Activated CD8-positive, alpha-beta memory T cell treated with anti-CD3 and anti-CD28 coated beads, Interleukin-2, amount 10 ng/mL, durations not matched to agents 7 days and 5 days (primary cell): Measurements from ENCODE around the gene RBM10. TPM values are rescaled to one million over a fixed set of nuclear protein-coding genes. Genes with fewer than 3 reads are reported as not detected.
A peak's percentile ranks its signal among the peaks of the same experiment; 100 is the strongest.

Experiments used
- ATAC-seq: fragments of 150-1000 bp; cut with Tn5 transposase; one replicate; pipeline ENCODE4 v1.10.0; 2021; ENCODE audit warnings: moderate library complexity
- CTCF ChIA-PET: fragments of 350-600 bp; sonication (Branson Sonifier 250); formaldehyde crosslinking; loops from one replicate; lab custom pipeline; 2021; ENCODE audit warnings: antibody characterized with exemption; lab: Charles Lee
- DNase-seq: peaks from one replicate; pipeline ENCODE4 v3.0.0-alpha.2; 2020
- H3K27ac Mint-ChIP-seq: one replicate; pipeline ENCODE4 v1.8.0; 2021; ENCODE audit warnings: mild to moderate bottlenecking, mixed read lengths
- H3K27me3 Mint-ChIP-seq: one replicate; pipeline ENCODE4 v1.8.0; 2021; ENCODE audit warnings: mixed read lengths
- H3K36me3 Mint-ChIP-seq: one replicate; pipeline ENCODE4 v1.8.0; 2021; ENCODE audit warnings: mild to moderate bottlenecking, mixed read lengths
- H3K4me1 Mint-ChIP-seq: one replicate; pipeline ENCODE4 v1.8.0; 2021; ENCODE audit warnings: mixed read lengths
- H3K4me3 Mint-ChIP-seq: one replicate; pipeline ENCODE4 v1.8.0; 2021; ENCODE audit warnings: mild to moderate bottlenecking, moderate library complexity, mixed read lengths
- H3K9me3 Mint-ChIP-seq: one replicate; pipeline ENCODE4 v1.8.0; 2022; ENCODE audit warnings: low read depth, mixed read lengths
- total RNA-seq, 2 experiments: library from RNA; stranded (reverse); gene quantifications; one replicate each; pipeline ENCODE4 v1.2.3, GENCODE V29; 2021

RBM10 gene
- total RNA-seq, 2 experiments from 2014 or later, result 64.9 to 65.6 TPM

DNA sequence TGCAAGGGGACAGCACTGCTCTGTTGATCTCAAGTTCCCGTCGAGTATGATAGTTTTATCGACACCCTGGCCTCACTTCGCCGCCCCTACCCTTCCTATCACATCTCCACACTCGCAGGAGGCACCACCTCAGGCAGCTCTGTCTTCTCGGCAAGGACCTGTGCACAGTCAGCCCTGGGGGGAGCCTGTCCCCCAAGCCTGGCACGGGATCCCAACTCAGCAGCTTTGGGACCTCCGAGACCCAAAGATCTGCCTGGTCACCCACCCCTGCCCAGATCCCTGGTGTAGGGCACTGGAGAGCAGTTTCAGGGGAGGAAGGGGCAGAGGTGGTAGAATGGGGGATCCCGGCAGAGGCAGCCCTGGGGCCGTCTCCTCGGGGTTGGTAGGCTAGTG is 30.6 kb downstream of the RBM10 start:
- DNase-seq, result no peak
- Mint-ChIP-seq H3K36me3 (peaks cover 19% of the 10 kb centered on the region), H3K4me3 (no peak overlapping the region), H3K4me1 (peaks cover 11% of the 10 kb centered on the region), H3K27ac (no peak overlapping the region), H3K9me3 (no peaks in the 10 kb centered on the region), H3K27me3 (no peaks in the 10 kb centered on the region)
- CTCF ChIA-PET, result no interaction called here
- no peak for ATAC-seq

DNA sequence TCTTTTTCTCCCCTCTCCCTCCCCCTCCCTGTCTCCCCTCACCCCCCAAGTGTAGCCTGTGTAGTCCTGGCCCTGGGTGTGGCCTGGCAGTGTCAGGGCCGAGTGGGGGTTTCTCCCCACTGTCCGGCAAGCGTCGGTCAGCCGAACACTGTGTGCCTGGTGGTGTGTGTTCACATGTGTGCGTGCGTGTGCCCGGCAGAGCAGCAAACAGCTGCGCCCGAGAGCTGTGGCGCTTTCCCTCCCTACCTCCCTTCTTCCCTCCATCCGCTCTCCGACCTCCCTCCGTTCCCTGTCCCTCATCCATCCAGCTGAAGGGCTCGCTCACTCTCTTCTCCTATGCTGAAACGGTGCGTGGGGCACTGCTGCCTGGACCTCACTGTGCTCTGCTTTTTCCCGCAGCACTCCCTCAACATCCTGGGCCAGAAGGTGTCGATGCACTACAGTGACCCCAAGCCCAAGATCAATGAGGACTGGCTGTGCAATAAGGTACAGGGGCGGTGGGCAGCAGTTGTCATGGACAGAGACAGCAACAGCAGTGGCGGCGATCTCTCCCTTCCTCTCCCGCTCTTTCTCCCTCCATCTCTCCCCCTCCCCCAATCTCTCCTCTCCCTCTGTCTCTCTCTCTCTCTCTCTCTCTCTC is 31.2 kb downstream of the RBM10 start:
- Mint-ChIP-seq H3K4me1 (peaks cover 11% of the 10 kb centered on the region), H3K27ac (no peak overlapping the region), H3K36me3 (peaks cover 21% of the 10 kb centered on the region), H3K27me3 (no peaks in the 10 kb centered on the region), H3K4me3 (no peak overlapping the region), H3K9me3 (no peaks in the 10 kb centered on the region)
- CTCF ChIA-PET, result no interaction called here
- DNase-seq (no peak), ATAC-seq (no peak)

DNA sequence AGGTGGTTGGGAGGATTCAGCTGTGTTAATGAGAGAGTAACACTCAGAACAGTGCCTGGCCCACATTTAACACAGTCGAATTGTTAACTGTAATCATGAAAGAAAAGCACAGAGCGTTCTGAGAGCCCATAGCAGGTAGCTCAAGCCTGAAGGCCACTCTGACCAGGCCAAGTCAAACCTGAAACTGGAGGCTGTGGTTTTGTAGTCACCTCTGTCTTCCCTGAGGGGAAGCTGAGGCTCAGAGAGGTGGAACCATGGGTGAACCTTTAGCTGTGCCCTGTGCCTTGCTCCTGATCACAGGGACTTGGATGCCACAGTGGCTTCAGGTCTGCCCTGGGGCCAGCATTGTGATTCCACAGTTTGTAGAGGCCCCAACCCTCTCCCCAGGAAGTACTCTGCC is 32.1 kb downstream of the RBM10 start:
- peaks cover 11% of the 10 kb centered on the region for H3K4me1 Mint-ChIP-seq
- H3K27ac Mint-ChIP-seq, result no peak overlapping the region
- peaks cover 21% of the 10 kb centered on the region for H3K36me3 Mint-ChIP-seq
- H3K9me3 Mint-ChIP-seq, result no peaks in the 10 kb centered on the region
- H3K4me3 Mint-ChIP-seq, result no peak overlapping the region
- no peaks in the 10 kb centered on the region for H3K27me3 Mint-ChIP-seq
- CTCF ChIA-PET, result no interaction called here
- ATAC-seq (no peak), DNase-seq (no peak)

DNA sequence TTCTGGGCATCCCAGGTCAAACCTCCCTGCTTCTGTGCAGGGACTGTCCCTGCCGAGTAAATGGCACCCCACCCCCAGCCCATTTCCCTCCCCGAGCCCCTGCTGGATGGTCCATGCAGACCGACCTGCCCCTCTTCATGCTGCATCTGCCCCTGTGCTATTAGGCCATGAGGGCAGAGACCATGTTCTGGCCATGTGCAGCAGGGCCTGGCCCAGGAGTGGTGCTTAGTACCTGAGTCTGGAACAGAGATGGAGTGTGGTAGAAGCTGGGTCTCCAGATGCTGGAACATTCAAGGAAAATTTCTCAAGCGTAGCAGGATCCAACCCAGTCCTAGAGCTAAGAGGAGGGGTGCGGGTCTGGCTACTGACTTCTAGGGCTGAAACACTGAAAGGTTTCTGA is 33.3 kb downstream of the RBM10 start:
- peaks cover 27% of the 10 kb centered on the region for H3K36me3 Mint-ChIP-seq
- no peak for ATAC-seq

DNA sequence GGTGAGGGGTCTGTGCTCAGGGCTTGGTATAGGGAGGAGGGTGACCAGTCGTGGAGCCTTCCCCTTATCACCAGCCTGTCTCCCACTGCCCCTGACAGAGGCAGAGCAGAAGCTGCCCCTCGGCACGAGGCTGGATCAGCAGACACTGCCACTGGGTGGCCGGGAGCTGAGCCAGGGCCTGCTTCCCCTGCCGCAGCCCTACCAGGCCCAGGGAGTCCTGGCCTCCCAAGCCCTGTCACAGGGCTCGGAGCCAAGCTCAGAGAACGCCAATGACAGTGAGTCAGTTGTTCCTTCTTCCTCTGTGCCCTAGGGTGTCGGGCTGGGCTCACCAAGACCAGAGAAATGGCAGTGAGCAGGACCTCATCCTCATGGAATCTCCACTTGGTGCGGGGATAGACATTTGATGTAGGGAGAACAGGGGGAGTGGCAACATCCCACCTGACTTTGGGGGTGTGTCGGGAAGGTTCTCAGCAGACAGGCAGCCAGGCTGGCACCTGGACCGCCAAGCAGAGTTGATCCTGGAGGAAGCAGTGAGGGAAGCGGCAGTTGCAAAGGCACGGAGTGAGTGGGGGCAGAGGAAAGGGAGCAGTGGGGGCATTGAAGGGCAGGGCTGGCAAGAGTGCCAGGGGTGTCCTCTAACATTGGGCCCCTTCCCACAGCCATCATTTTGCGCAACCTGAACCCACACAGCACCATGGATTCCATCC is 34.4 kb downstream of the RBM10 start:
- DNase-seq (no peak), ATAC-seq (no peak)
- Mint-ChIP-seq H3K9me3 (no peaks in the 10 kb centered on the region), H3K36me3 (peaks cover 27% of the 10 kb centered on the region), H3K27me3 (no peaks in the 10 kb centered on the region), H3K4me3 (no peak overlapping the region), H3K27ac (no peak overlapping the region), H3K4me1 (peaks cover 11% of the 10 kb centered on the region)
- CTCF ChIA-PET, result no interaction called here

More for the DNA sequence above, 33.3 kb downstream of the RBM10 start:
- DNase-seq, result no peak
- CTCF ChIA-PET, result no interaction called here
- Mint-ChIP-seq H3K27ac (no peak overlapping the region), H3K4me1 (peaks cover 11% of the 10 kb centered on the region), H3K27me3 (no peaks in the 10 kb centered on the region), H3K9me3 (no peaks in the 10 kb centered on the region), H3K4me3 (no peak overlapping the region)

DNA sequence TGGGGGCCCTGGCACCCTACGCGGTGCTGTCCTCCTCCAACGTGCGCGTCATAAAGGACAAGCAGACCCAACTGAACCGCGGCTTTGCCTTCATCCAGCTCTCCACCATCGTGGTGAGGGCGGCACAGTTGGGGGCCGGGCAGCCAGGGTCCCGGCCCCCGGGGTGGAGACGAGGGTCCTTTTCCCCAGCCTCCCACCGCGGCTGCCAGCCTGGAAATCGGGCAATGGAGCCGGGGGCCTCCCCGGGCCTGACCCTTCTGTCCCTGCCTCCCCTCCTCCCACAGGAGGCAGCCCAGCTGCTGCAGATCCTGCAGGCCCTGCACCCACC is 34.9 kb downstream of the RBM10 start:
- no peak for ATAC-seq
- H3K4me1 Mint-ChIP-seq, result peaks cover 11% of the 10 kb centered on the region
- CTCF ChIA-PET, result no interaction called here
- H3K4me3 Mint-ChIP-seq, result no peak overlapping the region
- no peak overlapping the region for H3K27ac Mint-ChIP-seq
- peaks cover 27% of the 10 kb centered on the region for H3K36me3 Mint-ChIP-seq
- no peaks in the 10 kb centered on the region for H3K27me3 Mint-ChIP-seq
- no peaks in the 10 kb centered on the region for H3K9me3 Mint-ChIP-seq
- no peak for DNase-seq

DNA sequence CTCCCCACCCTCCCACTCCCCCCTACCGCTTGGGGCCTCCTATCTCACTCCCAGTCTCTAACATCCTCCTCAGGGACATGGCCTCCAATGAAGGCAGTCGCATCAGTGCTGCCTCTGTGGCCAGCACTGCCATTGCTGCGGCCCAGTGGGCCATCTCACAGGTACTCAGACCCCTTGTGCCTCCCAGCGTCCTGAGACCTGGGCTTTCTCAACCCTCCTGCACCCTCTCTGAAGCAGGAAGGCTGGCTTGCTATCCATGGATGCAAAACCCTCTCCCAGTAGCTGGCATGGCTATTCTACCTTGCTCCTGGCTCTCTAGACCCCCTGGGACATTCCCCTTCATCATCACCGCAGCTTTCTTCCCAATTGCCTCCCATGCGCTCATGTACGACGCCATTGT is 35.3 kb downstream of the RBM10 start:
- Mint-ChIP-seq H3K27me3 (no peaks in the 10 kb centered on the region), H3K4me3 (no peak overlapping the region), H3K9me3 (no peaks in the 10 kb centered on the region), H3K27ac (no peak overlapping the region), H3K36me3 (peaks cover 27% of the 10 kb centered on the region), H3K4me1 (peaks cover 11% of the 10 kb centered on the region)
- DNase-seq (no peak), ATAC-seq (no peak)
- CTCF ChIA-PET, result interaction anchor here (1.5 kb wide), 1 partner anchor 10 kb away, joined by 3 read pairs; no protein-coding TSS in a partner anchor

DNA sequence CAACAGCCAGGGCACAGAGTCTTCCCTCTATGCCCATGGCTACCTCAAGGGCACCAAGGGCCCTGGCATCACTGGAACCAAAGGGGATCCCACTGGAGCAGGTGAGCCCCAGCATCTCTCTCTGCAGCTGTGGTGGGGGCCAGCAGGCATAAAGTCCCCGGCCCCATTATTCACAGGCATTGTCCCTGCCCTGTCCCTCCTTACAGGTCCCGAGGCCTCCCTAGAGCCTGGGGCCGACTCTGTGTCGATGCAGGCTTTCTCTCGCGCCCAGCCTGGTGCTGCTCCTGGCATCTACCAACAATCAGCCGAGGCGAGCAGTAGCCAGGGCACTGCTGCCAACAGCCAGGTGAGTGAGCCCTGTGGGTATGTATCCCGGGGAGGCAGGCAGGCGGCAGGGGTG is 36.3 kb downstream of the RBM10 start:
- Mint-ChIP-seq H3K9me3 (no peaks in the 10 kb centered on the region), H3K27ac (no peak overlapping the region), H3K36me3 (peaks cover 30% of the 10 kb centered on the region), H3K4me3 (no peak overlapping the region), H3K4me1 (peaks cover 9% of the 10 kb centered on the region), H3K27me3 (no peaks in the 10 kb centered on the region)
- ATAC-seq (no peak), DNase-seq (no peak)
- CTCF ChIA-PET, result interaction anchor here (1.5 kb wide), 1 partner anchor 9 kb away, joined by 3 read pairs; no protein-coding TSS in a partner anchor

DNA sequence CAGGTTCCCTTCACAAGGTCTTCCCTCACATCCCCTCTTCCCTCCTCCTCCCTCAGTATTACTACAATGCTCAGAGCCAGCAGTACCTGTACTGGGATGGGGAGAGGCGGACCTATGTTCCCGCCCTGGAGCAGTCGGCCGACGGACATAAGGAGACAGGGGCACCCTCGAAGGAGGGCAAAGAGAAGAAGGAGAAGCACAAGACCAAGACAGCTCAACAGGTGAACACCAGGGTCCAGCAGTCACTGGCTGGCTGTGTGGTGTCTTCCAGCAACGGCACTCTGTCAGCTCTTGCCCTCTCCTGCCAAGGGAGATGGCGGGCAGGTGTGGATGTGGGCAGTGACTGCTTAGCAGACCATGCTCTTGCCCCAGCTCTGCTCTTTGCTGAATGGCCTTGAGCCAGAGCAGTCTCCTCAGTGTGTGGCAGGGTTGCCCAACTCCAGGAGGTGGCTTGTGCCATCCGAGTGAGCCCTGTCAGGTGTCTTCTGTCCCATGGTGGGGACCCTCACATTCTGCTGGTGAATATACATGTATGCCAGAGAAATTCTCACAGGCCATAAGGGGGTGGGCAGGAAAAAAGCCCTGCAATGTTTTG is 37.2 kb downstream of the RBM10 start:
- ATAC-seq, result no peak
- no peak overlapping the region for H3K27ac Mint-ChIP-seq
- CTCF ChIA-PET, result no interaction called here
- H3K36me3 Mint-ChIP-seq, result peaks cover 31% of the 10 kb centered on the region
- no peaks in the 10 kb centered on the region for H3K9me3 Mint-ChIP-seq
- H3K27me3 Mint-ChIP-seq, result no peaks in the 10 kb centered on the region
- H3K4me3 Mint-ChIP-seq, result no peak overlapping the region
- H3K4me1 Mint-ChIP-seq, result peaks cover 2% of the 10 kb centered on the region
- no peak for DNase-seq

DNA sequence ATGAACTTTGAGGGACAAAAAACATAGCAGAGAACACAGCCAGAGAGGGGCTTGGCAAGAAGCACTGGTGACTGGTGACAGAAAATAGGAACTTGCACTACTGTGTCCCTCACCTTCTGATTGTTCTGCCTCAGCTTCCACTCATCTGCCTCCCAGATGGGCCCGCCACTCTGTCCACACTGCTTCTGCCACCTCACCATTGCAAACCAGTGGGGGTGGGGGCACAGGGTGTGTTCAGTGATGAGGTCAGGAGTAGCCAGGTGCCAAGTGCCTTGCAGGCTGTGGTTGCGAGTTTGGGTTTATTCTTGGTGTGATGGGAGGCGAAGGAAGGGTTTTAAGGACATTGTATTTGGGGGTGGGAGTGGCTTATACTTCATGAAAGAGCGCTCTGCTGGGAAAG is 39.5 kb downstream of the RBM10 start:
- CTCF ChIA-PET, result no interaction called here
- H3K4me3 Mint-ChIP-seq, result no peak overlapping the region
- peaks cover 3% of the 10 kb centered on the region for H3K4me1 Mint-ChIP-seq
- H3K9me3 Mint-ChIP-seq, result no peaks in the 10 kb centered on the region
- H3K27me3 Mint-ChIP-seq, result no peaks in the 10 kb centered on the region
- H3K27ac Mint-ChIP-seq, result peak overlapping the region; percentile 28
- DNase-seq, result no peak
- peaks cover 22% of the 10 kb centered on the region for H3K36me3 Mint-ChIP-seq
- ATAC-seq, result no peak

DNA sequence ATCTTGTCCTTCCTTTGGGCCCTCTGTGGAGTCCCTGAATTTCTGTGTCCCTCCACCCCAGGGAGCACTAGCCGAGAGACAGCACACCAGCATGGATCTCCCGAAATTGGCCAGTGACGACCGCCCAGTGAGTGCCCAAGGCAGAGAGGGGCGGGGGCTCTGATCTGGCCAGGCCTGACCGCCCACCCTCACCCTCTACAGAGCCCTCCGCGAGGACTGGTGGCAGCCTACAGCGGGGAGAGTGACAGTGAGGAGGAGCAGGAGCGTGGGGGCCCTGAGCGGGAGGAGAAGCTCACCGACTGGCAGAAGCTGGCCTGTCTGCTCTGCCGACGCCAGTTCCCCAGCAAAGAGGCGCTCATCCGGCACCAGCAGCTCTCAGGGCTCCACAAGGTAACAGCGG is 40.2 kb downstream of the RBM10 start:
- no peaks in the 10 kb centered on the region for H3K9me3 Mint-ChIP-seq
- H3K27me3 Mint-ChIP-seq, result no peaks in the 10 kb centered on the region
- ATAC-seq (no peak), DNase-seq (no peak)
- no peak overlapping the region for H3K27ac Mint-ChIP-seq
- H3K4me3 Mint-ChIP-seq, result no peak overlapping the region
- CTCF ChIA-PET, result no interaction called here
- H3K4me1 Mint-ChIP-seq, result peaks cover 3% of the 10 kb centered on the region
- peaks cover 20% of the 10 kb centered on the region for H3K36me3 Mint-ChIP-seq

DNA sequence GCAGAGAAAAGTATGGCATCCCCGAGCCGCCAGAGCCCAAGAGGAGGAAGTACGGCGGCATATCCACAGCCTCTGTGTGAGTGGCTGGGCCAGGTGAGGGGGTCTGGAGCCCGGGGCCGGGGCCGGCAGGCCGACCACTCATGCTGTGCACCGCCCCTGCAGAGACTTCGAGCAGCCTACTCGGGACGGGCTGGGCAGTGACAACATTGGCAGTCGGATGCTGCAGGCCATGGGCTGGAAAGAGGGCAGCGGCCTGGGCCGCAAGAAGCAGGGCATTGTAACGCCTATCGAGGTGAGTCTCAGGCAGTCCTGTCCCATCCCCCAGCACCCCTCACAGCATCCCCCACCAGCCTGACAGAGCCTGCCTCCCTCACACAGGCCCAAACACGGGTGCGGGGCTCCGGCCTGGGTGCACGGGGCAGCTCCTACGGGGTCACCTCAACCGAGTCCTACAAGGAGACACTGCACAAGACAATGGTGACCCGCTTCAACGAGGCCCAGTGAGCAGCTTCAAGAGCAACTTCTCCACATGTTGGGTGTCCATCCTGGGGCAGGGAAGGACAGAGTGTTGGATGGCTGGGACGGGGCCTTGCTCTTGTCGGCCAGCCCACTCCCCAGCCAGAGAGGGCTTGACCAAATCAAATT is 41.2 kb downstream of the RBM10 start:
- Mint-ChIP-seq H3K4me1 (peaks cover 8% of the 10 kb centered on the region), H3K9me3 (no peaks in the 10 kb centered on the region), H3K27ac (no peak overlapping the region), H3K36me3 (peaks cover 17% of the 10 kb centered on the region), H3K4me3 (no peak overlapping the region), H3K27me3 (no peaks in the 10 kb centered on the region)
- no peak for ATAC-seq
- CTCF ChIA-PET, result no interaction called here
- DNase-seq, result no peak

DNA sequence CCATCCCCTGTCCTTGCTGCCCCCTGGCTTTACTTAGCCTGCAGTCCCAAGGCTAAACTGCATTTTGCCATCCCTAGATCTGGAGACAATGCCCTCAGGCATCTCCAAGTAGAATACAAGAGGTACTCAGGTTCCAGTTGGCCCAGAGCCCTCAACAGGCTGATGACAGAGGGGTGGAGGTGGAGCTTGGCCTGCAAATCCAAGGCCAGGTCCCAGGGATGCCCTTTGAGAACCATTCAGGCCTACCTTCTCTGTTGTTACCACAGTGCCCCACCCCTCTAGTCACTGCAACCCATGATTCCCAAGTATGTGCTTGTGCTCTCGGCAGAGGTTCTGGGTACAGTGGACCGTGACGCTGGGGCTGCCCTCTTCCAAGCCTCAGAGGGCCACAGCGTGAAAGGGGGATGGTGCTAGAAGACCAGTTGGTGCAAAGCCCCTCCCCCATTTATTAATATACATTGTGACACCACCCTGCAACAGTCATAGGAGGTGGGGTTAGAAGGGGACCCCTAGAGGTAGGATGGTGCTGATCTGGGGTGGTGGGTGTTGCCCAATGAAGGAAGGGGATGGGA is 42.2 kb downstream of the RBM10 start:
- H3K27me3 Mint-ChIP-seq, result no peaks in the 10 kb centered on the region
- peaks cover 11% of the 10 kb centered on the region for H3K4me1 Mint-ChIP-seq
- CTCF ChIA-PET, result no interaction called here
- DNase-seq (no peak), ATAC-seq (no peak)
- H3K36me3 Mint-ChIP-seq, result peaks cover 16% of the 10 kb centered on the region
- no peak overlapping the region for H3K27ac Mint-ChIP-seq
- H3K4me3 Mint-ChIP-seq, result no peak overlapping the region
- no peaks in the 10 kb centered on the region for H3K9me3 Mint-ChIP-seq
